ENCODE results near the gene RANBP3.

- TF ChIP-seq CTCF (IDR thresholded peaks at IDR 0.05) (no peak), POLR2A (IDR thresholded peaks at IDR 0.05) (no peak)
These were observed 107.0 kb downstream of the RANBP3 start for GRCh38 chr19:5870986-5871394.

Measured in thyroid gland (tissue), 4 donors.